ENCODE data around the gene RALGDS.
"Not testable (repeated sequence)": the region's sequence is repeated elsewhere in the genome, so short reads cannot be mapped to it uniquely, and the experiment has no call there.

The RALGDS gene

DNA sequence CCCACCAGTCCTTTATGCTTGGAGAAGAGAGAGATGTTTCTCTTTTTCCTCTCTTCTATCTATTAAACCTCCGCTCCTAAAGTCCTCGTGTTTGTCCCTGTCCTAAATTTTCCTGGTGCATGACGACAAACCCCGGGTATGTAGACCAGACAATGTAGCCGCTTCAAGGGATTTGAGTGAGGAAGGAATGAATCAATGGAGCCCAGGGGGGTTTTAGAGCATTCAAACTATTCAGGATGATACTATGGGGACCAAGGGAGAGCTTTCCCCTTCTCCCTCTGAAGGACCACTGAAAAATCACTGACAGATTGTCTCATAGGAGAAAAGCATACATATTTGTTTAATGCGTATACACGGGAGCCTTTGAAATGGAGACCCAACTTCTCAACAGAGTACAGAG, 40.9 kb downstream of the RALGDS start:
- no peak overlapping the region for H3K4me3 ChIP-seq (ENCODE audit: low read depth, low read length)
- DNase-seq (ENCODE audit: low read depth), result no peak
- no peak for TF ChIP-seq CTCF (IDR thresholded peaks at IDR 0.05; ENCODE audit: insufficient read depth, low read depth, low read length, missing control alignments)

DNA sequence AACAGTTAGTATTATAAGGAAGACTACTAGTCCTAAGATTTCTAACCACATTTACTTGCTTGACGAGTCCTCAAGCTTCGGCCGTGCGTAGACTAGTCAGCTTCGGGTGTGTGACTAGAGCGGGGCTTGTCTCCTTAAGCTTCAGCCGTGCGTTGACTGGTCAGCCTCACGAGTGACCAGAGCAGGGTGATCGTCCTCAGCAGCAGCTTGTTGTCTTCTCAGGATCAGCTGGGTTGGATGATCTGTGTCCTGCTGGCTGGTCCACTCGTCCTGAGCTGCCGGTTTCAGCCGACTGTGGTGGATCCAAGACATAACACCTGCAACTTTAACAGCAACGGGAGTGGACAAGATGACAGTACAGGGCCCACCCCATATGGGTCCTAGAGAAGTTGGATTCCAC, 42.6 kb downstream of the RALGDS start:
- DNase-seq (ENCODE audit: low read depth), result no peak
- no peak for TF ChIP-seq CTCF (IDR thresholded peaks at IDR 0.05; ENCODE audit: insufficient read depth, low read depth, low read length, missing control alignments)
- no peak overlapping the region for H3K4me3 ChIP-seq (ENCODE audit: low read depth, low read length)

- TF ChIP-seq CTCF (IDR thresholded peaks at IDR 0.05; ENCODE audit: insufficient read depth, low read depth, low read length, missing control alignments), result no peak
- no peak for DNase-seq (ENCODE audit: low read depth)
- H3K4me3 ChIP-seq (ENCODE audit: low read depth, low read length), result no peak overlapping the region
These were observed 44.3 kb downstream of the RALGDS start for GRCh38 chr9:133076691-133077090.

DNA sequence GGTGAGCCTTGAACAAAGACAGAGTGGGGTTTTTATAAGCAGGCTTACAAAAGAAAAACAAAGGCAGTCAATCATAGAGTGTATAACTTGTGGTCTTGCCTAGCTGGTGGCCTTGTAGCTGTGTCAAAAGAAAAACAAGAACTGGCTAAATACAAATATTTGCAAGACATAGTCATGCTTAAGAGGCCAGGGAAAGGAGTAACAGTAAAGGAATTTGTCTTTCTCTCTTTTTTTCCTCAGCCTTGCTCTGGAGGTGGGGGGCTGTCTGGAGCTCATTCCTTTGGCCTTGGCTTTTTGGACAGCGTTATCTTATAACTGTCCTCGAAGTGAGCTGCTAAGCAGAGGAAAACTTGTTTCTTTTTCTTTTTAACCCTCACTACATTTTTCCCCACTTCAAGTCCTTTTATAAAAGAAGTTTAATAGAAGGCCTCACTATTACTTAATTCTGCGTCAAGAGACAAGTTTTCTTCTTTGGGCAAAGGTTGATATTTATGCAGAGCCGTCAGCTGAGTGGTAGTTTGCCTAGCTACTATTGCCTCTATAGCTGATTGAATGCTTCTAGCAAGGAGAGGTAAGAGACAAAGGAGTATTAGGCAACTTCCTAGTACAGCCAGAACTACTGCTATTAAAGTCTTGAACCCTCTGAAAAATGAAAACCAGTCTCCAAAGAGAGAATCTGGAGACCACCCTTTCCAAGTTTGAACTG, 45.0 kb downstream of the RALGDS start:
- no peak for DNase-seq (ENCODE audit: low read depth)
- no peak overlapping the region for H3K4me3 ChIP-seq (ENCODE audit: low read depth, low read length)
- TF ChIP-seq CTCF (IDR thresholded peaks at IDR 0.05; ENCODE audit: insufficient read depth, low read depth, low read length, missing control alignments), result no peak

- DNase-seq (ENCODE audit: low read depth), result no peak
- no peak overlapping the region for H3K4me3 ChIP-seq (ENCODE audit: low read depth, low read length)
- TF ChIP-seq CTCF (IDR thresholded peaks at IDR 0.05; ENCODE audit: insufficient read depth, low read depth, low read length, missing control alignments), result no peak
These were observed 46.9 kb downstream of the RALGDS start for GRCh38 chr9:133074111-133074651.

DNA sequence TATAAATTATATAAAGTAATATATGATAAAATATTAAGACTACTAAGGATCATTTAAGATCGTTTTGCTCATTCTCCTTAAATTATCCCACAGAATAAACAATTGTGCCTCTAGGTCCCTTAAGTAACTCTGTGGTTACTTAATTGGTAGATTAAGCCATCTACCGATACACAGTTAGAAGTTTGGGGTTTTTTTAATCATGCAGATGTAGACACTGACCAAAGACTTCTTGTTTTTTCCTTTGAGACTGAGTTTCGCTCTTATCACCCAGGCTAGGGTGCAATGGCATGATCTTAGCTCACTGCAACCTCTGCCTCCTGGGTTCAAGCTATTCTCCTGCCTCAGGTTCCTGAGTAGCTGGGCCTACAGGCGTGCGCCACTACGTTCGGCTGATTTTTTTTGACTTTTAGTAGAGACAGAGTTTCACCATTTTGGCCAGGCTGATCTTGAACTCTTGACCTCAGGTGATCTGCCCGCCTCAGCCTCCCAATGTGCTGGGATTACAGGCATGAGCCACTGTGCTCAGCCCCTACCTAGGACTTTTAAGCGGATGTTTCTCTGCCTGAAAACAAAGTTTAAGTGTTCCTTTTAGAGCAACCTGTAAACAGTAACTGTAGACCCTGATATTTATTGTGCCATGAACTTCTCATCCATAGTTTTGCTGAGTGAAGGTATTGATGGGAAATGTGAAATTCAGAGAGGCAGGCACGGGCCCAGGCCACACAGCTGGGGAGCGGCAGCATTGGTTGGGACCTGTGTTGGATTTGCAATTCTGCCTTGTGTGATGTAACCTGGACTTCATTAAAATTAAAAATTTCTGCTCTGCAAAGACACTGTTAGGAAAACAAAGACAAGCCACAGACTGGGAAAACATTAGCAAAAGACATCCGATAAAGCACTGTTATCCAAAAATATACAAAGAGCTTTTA, 47.7 kb downstream of the RALGDS start:
- H3K4me3 ChIP-seq (ENCODE audit: low read depth, low read length), result no peak overlapping the region
- no peak for TF ChIP-seq CTCF (IDR thresholded peaks at IDR 0.05; ENCODE audit: insufficient read depth, low read depth, low read length, missing control alignments)
- no peak for DNase-seq (ENCODE audit: low read depth)

GRCh38 chr9:133072210-133072609, 48.8 kb downstream of the RALGDS start:
- not testable (repeated sequence) for H3K4me3 ChIP-seq (ENCODE audit: low read depth, low read length); DNase-seq (ENCODE audit: low read depth)
